LNCaP clone FGC (cell line): Measurements from ENCODE around the gene ROR2.

Source experiments
- DNase-seq: peaks from one replicate; pipeline ENCODE4 v3.0.0-alpha.2; 2011; ENCODE audit warnings: low read depth
- H3K4me3 ChIP-seq: 2 replicates; pipeline ENCODE4 v1.5.1; 2011; ENCODE audit warnings: mild to moderate bottlenecking, low read depth, low read length, control low read depth
- CTCF ChIP-seq: IDR thresholded peaks from 2 replicates; pipeline ENCODE4 v1.5.1; 2012; ENCODE audit warnings: mild to moderate bottlenecking; ENCODE audit not compliant: control insufficient read depth, insufficient read depth; ENCODE audit errors: extremely low read depth

ROR2 gene

GRCh38 chr9:91944711-91945110, 5.3 kb downstream of the ROR2 start:
- DNase-seq = no peak
- TF ChIP-seq CTCF = no peak
- no peak overlapping the region for H3K4me3 ChIP-seq

GRCh38 chr9:91943478-91944470, 6.3 kb downstream of the ROR2 start:
- no peak overlapping the region for H3K4me3 ChIP-seq
- TF ChIP-seq CTCF = no peak
- DNase-seq = no peak

GRCh38 chr9:91942201-91942600, 7.8 kb downstream of the ROR2 start:
- DNase-seq = no peak
- TF ChIP-seq CTCF = no peak
- no peak overlapping the region for H3K4me3 ChIP-seq

- DNase-seq = no peak
- TF ChIP-seq CTCF = no peak
- H3K4me3 ChIP-seq = no peak overlapping the region
Observed at GRCh38 chr9:91939978-91940377, 10.1 kb downstream of the ROR2 start.

- no peak for DNase-seq
- no peak overlapping the region for H3K4me3 ChIP-seq
- TF ChIP-seq CTCF = no peak
Observed at GRCh38 chr9:91937727-91938126, 12.3 kb downstream of the ROR2 start.

- TF ChIP-seq CTCF = no peak
- H3K4me3 ChIP-seq = no peak overlapping the region
- no peak for DNase-seq
Observed at GRCh38 chr9:91937056-91937455, 13.0 kb downstream of the ROR2 start.
